ENCODE measurements around the gene SRSF4. TPM values are rescaled to one million over a fixed set of nuclear protein-coding genes. Genes with fewer than 3 reads are reported as not detected.

Gene SRSF4
- total and polyA plus RNA-seq, 9 of the 15 experiments (the other 6 are each of a cell fraction or from before 2014, with no cell fraction given): 15.9 to 132 (median 82.0) TPM

DNA sequence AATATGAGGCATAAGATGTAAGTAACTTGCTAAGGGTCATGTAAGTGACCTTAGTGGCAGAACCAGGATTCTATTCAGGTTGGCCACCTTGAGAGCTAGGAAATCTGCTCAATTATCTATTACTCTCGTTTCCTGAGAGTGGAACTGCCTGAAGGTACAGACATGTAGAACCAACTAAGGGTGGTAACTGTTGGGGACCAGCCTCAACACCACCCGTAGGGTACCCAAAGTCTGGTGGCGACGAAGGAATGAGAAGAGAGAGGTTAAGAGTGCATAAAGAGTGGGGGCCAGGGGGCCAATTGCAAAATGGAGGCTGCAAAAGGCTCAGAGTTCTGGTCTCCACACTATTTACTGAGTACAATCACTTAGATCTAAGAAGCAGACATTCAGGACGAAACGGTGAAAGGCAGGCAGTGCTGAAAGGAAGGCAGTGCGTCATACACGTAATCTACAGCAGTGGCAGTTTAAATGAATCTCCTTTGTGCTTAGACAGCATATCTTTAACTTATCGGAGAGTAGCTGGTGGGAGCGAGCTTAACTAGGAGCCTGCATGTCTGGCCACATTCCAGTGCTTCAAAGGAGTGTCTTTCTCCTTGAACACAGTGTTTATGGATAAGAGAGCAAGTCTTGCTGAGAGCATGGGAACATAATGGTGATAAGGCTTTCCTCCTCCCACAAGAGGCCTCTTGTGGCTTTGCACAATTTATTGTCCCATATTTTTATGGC lies 25.0 kb downstream of the SRSF4 start (continued):
- TF ChIP-seq ATF4 (CRISPR knock-in tag; IDR thresholded peaks at IDR 0.05): peak; percentile 56
- peak; percentile 90 for TF ChIP-seq MTA1 (IDR thresholded peaks at IDR 0.05; ENCODE audit: borderline replicate concordance)
- no peak for TF ChIP-seq MCM2 (IDR thresholded peaks at IDR 0.05; ENCODE audit: low read depth)
- peak; percentile 98 for TF ChIP-seq TCF7 (IDR thresholded peaks at IDR 0.05; ENCODE audit: borderline replicate concordance)
- 0 out of 2 replicates have a peak, but pooled peaks have one; percentile 41 for TF ChIP-seq ZNF134 (CRISPR knock-in tag; conservative IDR thresholded peaks at IDR 0.05)
- no peak for TF ChIP-seq CCAR2 (IDR thresholded peaks at IDR 0.05; ENCODE audit: low read depth, low read length)
- no peak for TF ChIP-seq MCM5 (IDR thresholded peaks at IDR 0.05; ENCODE audit: low read depth)
- TF ChIP-seq ZNF655 (CRISPR knock-in tag; IDR thresholded peaks at IDR 0.05): no peak
- TF ChIP-seq ZFP1 (CRISPR knock-in tag; IDR thresholded peaks at IDR 0.05): peak; percentile 60; the same call in 1 of the 2 replicates
- TF ChIP-seq ZNF263 (CRISPR knock-in tag; IDR thresholded peaks at IDR 0.05; ENCODE audit: borderline replicate concordance): peak; percentile 28; the same call in 1 of the 2 replicates
- TF ChIP-seq SIRT6 (IDR thresholded peaks at IDR 0.05; ENCODE audit: low read depth, low read length): no peak
- peak; percentile 82 for TF ChIP-seq CEBPB (tag; IDR thresholded peaks at IDR 0.05)
- TF ChIP-seq TEAD1 (CRISPR knock-in tag; IDR thresholded peaks at IDR 0.05): peak; percentile 91 to 98
- TF ChIP-seq, protein P1, sequence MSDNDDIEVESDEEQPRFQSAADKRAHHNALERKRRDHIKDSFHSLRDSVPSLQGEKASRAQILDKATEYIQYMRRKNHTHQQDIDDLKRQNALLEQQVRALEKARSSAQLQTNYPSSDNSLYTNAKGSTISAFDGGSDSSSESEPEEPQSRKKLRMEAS (CRISPR knock-in tag; IDR thresholded peaks at IDR 0.05): peak; percentile 81
- TF ChIP-seq RBM22 (IDR thresholded peaks at IDR 0.05; ENCODE audit: low read depth, low read length, poor library complexity, severe bottlenecking): no peak
- peak; percentile 98 for TF ChIP-seq ARID1B (IDR thresholded peaks at IDR 0.05)
- TF ChIP-seq NUFIP1 (IDR thresholded peaks at IDR 0.05; ENCODE audit: partially characterized antibody): peak; percentile 56
- TF ChIP-seq, protein P2, sequence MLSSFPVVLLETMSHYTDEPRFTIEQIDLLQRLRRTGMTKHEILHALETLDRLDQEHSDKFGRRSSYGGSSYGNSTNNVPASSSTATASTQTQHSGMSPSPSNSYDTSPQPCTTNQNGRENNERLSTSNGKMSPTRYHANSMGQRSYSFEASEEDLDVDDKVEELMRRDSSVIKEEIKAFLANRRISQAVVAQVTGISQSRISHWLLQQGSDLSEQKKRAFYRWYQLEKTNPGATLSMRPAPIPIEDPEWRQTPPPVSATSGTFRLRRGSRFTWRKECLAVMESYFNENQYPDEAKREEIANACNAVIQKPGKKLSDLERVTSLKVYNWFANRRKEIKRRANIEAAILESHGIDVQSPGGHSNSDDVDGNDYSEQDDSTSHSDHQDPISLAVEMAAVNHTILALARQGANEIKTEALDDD (IDR thresholded peaks at IDR 0.05): peak; percentile 99
- TF ChIP-seq PURB (CRISPR knock-in tag; IDR thresholded peaks at IDR 0.05; ENCODE audit: low read depth): no peak
- TF ChIP-seq POLR2AphosphoS5 (IDR thresholded peaks at IDR 0.05; ENCODE audit: control insufficient read depth, insufficient read depth, low read depth, low read length): peak; percentile 93
- no peak for TF ChIP-seq SP2 (IDR thresholded peaks at IDR 0.05; ENCODE audit: extremely low read depth, low read depth, low read length, poor library complexity, severe bottlenecking)
- peak; percentile 97; the same call in 1 of the 2 replicates for TF ChIP-seq ZNF449 (CRISPR knock-in tag; IDR thresholded peaks at IDR 0.05)
- TF ChIP-seq GTF2F1 (IDR thresholded peaks at IDR 0.05; ENCODE audit: low read depth, low read length): 0 out of 2 replicates have a peak, but pooled peaks have one; percentile 26
- TF ChIP-seq PTTG1 (tag; IDR thresholded peaks at IDR 0.05; ENCODE audit: low read depth): peak; percentile 40; the same call in 1 of the 2 replicates

Measured in K562 (cell line).